Fibroblast of pulmonary artery (primary cell): ENCODE data around the gene FOXL3.
"Not testable (repeated sequence)": the region's sequence is repeated elsewhere in the genome, so short reads cannot be mapped to it uniquely, and the experiment has no call there.

Experiments used
- DNase-seq: peaks from one replicate; pipeline ENCODE4 v3.0.0-alpha.2; 2010; ENCODE audit warnings: low read depth
- H3K4me3 ChIP-seq: replicated peaks from 2 replicates; pipeline ENCODE4 v1.5.1; 2011; ENCODE audit warnings: low read depth, mild to moderate bottlenecking, control low read depth, low read length, moderate library complexity
- CTCF ChIP-seq: IDR thresholded peaks from 2 replicates; pipeline ENCODE4 v1.5.1; 2011; ENCODE audit warnings: mild to moderate bottlenecking, control low read depth, low read length, inconsistent platforms; ENCODE audit errors: missing control alignments

Gene FOXL3

GRCh38 chr7:289756-290553 is at the start of gene FOXL3:
FOXL3 (plus strand) TSS chr7:290170; CDS start chr7:290170, 0 bp downstream.
- no peak for DNase-seq
- H3K4me3 ChIP-seq, result no peak within 1 kb of the TSS
- TF ChIP-seq CTCF, result no peak

GRCh38 chr7:240887-241421 is 49.0 kb upstream of the FOXL3 start:
- DNase-seq, result no peak
- no peak for TF ChIP-seq CTCF
- no peak overlapping the region for H3K4me3 ChIP-seq

- no peak for DNase-seq
- no peak overlapping the region for H3K4me3 ChIP-seq
- no peak for TF ChIP-seq CTCF
Measured at GRCh38 chr7:241513-241912, 48.5 kb upstream of the FOXL3 start.

GRCh38 chr7:242826-243579 is 47.0 kb upstream of the FOXL3 start:
- not testable (repeated sequence) for DNase-seq, H3K4me3 ChIP-seq

GRCh38 chr7:243580-243978 is 46.4 kb upstream of the FOXL3 start:
- DNase-seq, H3K4me3 ChIP-seq: not testable (repeated sequence)

GRCh38 chr7:244974-245373 is 45.0 kb upstream of the FOXL3 start:
- no peak for DNase-seq
- TF ChIP-seq CTCF, result no peak
- H3K4me3 ChIP-seq, result no peak overlapping the region

GRCh38 chr7:245574-246295 is 44.2 kb upstream of the FOXL3 start:
- no peak for DNase-seq
- H3K4me3 ChIP-seq, result no peak overlapping the region
- no peak for TF ChIP-seq CTCF
